Measurements from ENCODE around the gene MRTFB.

DNA sequence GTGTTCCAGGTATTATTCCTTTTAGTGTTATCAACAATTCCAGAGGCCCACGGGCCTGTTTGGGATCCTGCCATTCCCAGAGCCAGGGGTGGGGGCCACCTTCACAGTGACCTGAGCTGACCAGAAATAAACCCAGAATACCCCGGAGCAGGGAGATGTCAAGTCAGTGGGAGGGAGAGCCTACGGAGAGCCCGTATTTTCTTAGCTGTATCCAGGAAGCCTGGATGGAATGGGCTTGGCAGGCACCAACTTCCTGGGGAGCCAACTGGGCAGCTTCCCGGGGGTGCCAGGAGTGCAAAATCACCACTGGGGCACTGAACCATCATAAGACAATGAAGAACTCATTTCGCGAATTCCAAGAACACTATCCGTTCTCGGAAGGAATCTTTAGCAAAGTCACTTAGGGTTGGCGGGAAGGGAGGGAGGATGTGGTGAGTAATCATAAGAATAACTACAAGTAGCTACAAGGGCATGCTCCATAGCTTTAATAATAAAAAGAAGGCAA lies 13.2 kb upstream of the MRTFB start:
- TF ChIP-seq, protein P1, sequence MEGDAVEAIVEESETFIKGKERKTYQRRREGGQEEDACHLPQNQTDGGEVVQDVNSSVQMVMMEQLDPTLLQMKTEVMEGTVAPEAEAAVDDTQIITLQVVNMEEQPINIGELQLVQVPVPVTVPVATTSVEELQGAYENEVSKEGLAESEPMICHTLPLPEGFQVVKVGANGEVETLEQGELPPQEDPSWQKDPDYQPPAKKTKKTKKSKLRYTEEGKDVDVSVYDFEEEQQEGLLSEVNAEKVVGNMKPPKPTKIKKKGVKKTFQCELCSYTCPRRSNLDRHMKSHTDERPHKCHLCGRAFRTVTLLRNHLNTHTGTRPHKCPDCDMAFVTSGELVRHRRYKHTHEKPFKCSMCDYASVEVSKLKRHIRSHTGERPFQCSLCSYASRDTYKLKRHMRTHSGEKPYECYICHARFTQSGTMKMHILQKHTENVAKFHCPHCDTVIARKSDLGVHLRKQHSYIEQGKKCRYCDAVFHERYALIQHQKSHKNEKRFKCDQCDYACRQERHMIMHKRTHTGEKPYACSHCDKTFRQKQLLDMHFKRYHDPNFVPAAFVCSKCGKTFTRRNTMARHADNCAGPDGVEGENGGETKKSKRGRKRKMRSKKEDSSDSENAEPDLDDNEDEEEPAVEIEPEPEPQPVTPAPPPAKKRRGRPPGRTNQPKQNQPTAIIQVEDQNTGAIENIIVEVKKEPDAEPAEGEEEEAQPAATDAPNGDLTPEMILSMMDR (IDR thresholded peaks at IDR 0.05; ENCODE audit: low read depth, low read length), result no peak
- no peak for TF ChIP-seq EZH2phosphoT487 (IDR thresholded peaks at IDR 0.05; ENCODE audit: low read depth)
